ENCODE results near the gene PIAS3.
"Not testable (repeated sequence)": the region's sequence is repeated elsewhere in the genome, so short reads cannot be mapped to it uniquely, and the experiment has no call there.

PIAS3 gene

GRCh38 chr1:145846201-145846612 lies 12.7 kb downstream of the PIAS3 start:
- DNase-seq (ENCODE audit: low read depth): no peak
- TF ChIP-seq CTCF (IDR thresholded peaks at IDR 0.05; ENCODE audit: control insufficient read depth, insufficient read depth, low read depth, low read length, missing control alignments): peak; percentile 67
- H3K4me3 ChIP-seq (ENCODE audit: control insufficient read depth, low read depth, low read length): peak overlapping the region; percentile 45

- peak; percentile 97 for TF ChIP-seq CTCF (IDR thresholded peaks at IDR 0.05; ENCODE audit: control insufficient read depth, insufficient read depth, low read depth, low read length, missing control alignments)
- DNase-seq (ENCODE audit: low read depth): no peak
- peak within 1 kb of the TSS; percentile 45 for H3K4me3 ChIP-seq (ENCODE audit: control insufficient read depth, low read depth, low read length)
Measured at GRCh38 chr1:145845514-145846161, 13.2 kb downstream of the PIAS3 start, which contains the start of gene NUDT17. Gene NUDT17 (plus strand): TSS chr1:145845630. CDS start chr1:145845641, 11 bp downstream.

- TF ChIP-seq CTCF (IDR thresholded peaks at IDR 0.05; ENCODE audit: control insufficient read depth, insufficient read depth, low read depth, low read length, missing control alignments): no peak
- DNase-seq (ENCODE audit: low read depth): no peak
- peak overlapping the region; percentile 45 for H3K4me3 ChIP-seq (ENCODE audit: control insufficient read depth, low read depth, low read length)
Measured at GRCh38 chr1:145845144-145845513, 13.8 kb downstream of the PIAS3 start.

- no peak for DNase-seq (ENCODE audit: low read depth)
- no peak overlapping the region for H3K4me3 ChIP-seq (ENCODE audit: control insufficient read depth, low read depth, low read length)
- TF ChIP-seq CTCF (IDR thresholded peaks at IDR 0.05; ENCODE audit: control insufficient read depth, insufficient read depth, low read depth, low read length, missing control alignments): no peak
Measured at GRCh38 chr1:145843031-145843430, 15.8 kb downstream of the PIAS3 start.

- no peak for DNase-seq (ENCODE audit: low read depth)
- TF ChIP-seq CTCF (IDR thresholded peaks at IDR 0.05; ENCODE audit: control insufficient read depth, insufficient read depth, low read depth, low read length, missing control alignments): no peak
- no peak overlapping the region for H3K4me3 ChIP-seq (ENCODE audit: control insufficient read depth, low read depth, low read length)
Measured at GRCh38 chr1:145837656-145838055, 21.2 kb downstream of the PIAS3 start.

- H3K4me3 ChIP-seq (ENCODE audit: control insufficient read depth, low read depth, low read length); DNase-seq (ENCODE audit: low read depth): not testable (repeated sequence)
Measured at GRCh38 chr1:145830810-145831209, 28.1 kb downstream of the PIAS3 start.

- no peak for DNase-seq (ENCODE audit: low read depth)
- no peak overlapping the region for H3K4me3 ChIP-seq (ENCODE audit: control insufficient read depth, low read depth, low read length)
- no peak for TF ChIP-seq CTCF (IDR thresholded peaks at IDR 0.05; ENCODE audit: control insufficient read depth, insufficient read depth, low read depth, low read length, missing control alignments)
Measured at GRCh38 chr1:145828367-145829026, 30.4 kb downstream of the PIAS3 start.

Data from AG09309 (cell line).